ENCODE results near the gene ANKLE1. TPM values are rescaled to one million over a fixed set of nuclear protein-coding genes. Genes with fewer than 3 reads are reported as not detected.
A peak's percentile ranks its signal among the peaks of the same experiment; 100 is the strongest.

Gene ANKLE1
- polyA plus RNA-seq, 1 of the 3 experiments (the other 2 are of a cell fraction) = 2.6 TPM

- Histone ChIP-seq H3K9me3 (no peaks in the 10 kb centered on the region), H3K4me2 (no peak overlapping the region), H3K9me2 (no peaks in the 10 kb centered on the region), H3K4me1 (ENCODE audit: control insufficient read depth in 1 of 2, insufficient read depth in 2 of 2, low read depth in 1 of 2, low read length in 1 of 2) (peaks cover 0 to 20% of the 10 kb centered on the region in 2 experiments; a peak in 2 of 4 replicates), H3F3A (replicated peaks; ENCODE audit: insufficient read depth) (peaks cover 20% of the 10 kb centered on the region), H3K79me2 (ENCODE audit: insufficient read depth) (peaks cover 83% of the 10 kb centered on the region), H3K27ac (ENCODE audit: low read depth in 2 of 2, low read length in 1 of 2) (no peak overlapping the region), H3K36me3 (replicated peaks in 1 of 2; ENCODE audit: control insufficient read depth in 1 of 2, insufficient read depth in 2 of 2, low read length in 1 of 2) (peaks cover 3 to 7% of the 10 kb centered on the region in 2 experiments), H3K4me3 (ENCODE audit: low read depth in 2 of 2, low read length in 1 of 2) (no peak overlapping the region), H3K9ac (no peak overlapping the region), H3K27me3 (ENCODE audit: insufficient read depth) (no peaks in the 10 kb centered on the region), H4K20me1 (ENCODE audit: insufficient read depth) (peaks cover 16% of the 10 kb centered on the region; the same call in 1 of the 2 replicates), H2AFZ (ENCODE audit: low read depth) (no peak overlapping the region)
- POLR2A ChIA-PET = no interaction called here
- no peak for TF ChIP-seq EP300 (IDR thresholded peaks at IDR 0.05; ENCODE audit: borderline replicate concordance in 1 of 2, low read depth in 1 of 2, low read length in 1 of 2)
- no peak for TF ChIP-seq JUND (IDR thresholded peaks at IDR 0.05)
- no peak for TF ChIP-seq CHD2 (IDR thresholded peaks at IDR 0.05; ENCODE audit: low read length, partially characterized antibody)
- no peak for TF ChIP-seq EZH2phosphoT487 (IDR thresholded peaks at IDR 0.05; ENCODE audit: borderline replicate concordance, low read depth)
- TF ChIP-seq USF2 (IDR thresholded peaks at IDR 0.05; ENCODE audit: borderline replicate concordance, low read depth, low read length) = no peak
- CTCF ChIA-PET = no interaction called here
- no peak for DNase-seq
- 92% methylated on average over 5 of the region's 6 CpGs for WGBS (ENCODE audit: low lambda C conversion rate)
Observed at GRCh38 chr19:17240826-17241399, 40.8 kb upstream of the ANKLE1 start.

- peaks cover 6 to 19% of the 10 kb centered on the region in 2 experiments; a peak in 2 of 4 replicates for H3K4me1 ChIP-seq (ENCODE audit: control insufficient read depth in 1 of 2, insufficient read depth in 2 of 2, low read depth in 1 of 2, low read length in 1 of 2)
- no peaks in the 10 kb centered on the region for H3K9me3 ChIP-seq
- H3F3A ChIP-seq (replicated peaks; ENCODE audit: insufficient read depth) = peaks cover 17% of the 10 kb centered on the region
- H3K9me2 ChIP-seq = no peaks in the 10 kb centered on the region
- no peak overlapping the region; the same call in 1 of the 2 replicates for H3K9ac ChIP-seq
- CTCF ChIA-PET = interaction anchor here (0.8 to 3.1 kb wide), 6 partner anchors 8 to 103 kb away, joined by 3 to 13 read pairs (median 3); partner anchors contain the start of gene USE1
- no peak for TF ChIP-seq RFX5 (IDR thresholded peaks at IDR 0.05; ENCODE audit: low read length)
- TF ChIP-seq FOXJ3 (CRISPR knock-in tag; IDR thresholded peaks at IDR 0.05) = no peak
- no peak for TF ChIP-seq YY1 (IDR thresholded peaks at IDR 0.05; ENCODE audit: low read depth)
- TF ChIP-seq MXI1 (IDR thresholded peaks at IDR 0.05; ENCODE audit: low read depth, low read length) = no peak
- no peak for TF ChIP-seq RAD21 (IDR thresholded peaks at IDR 0.05; ENCODE audit: low read length)
- TF ChIP-seq CTCF (IDR thresholded peaks at IDR 0.05) = no peak
- TF ChIP-seq MAX (IDR thresholded peaks at IDR 0.05; ENCODE audit: low read depth) = no peak
- TF ChIP-seq FOXM1 (IDR thresholded peaks at IDR 0.05; ENCODE audit: low read depth) = no peak
- TF ChIP-seq IRF3 (IDR thresholded peaks at IDR 0.05; ENCODE audit: low read depth, low read length) = no peak
- no peak for TF ChIP-seq TAF1 (IDR thresholded peaks at IDR 0.05; ENCODE audit: borderline replicate concordance, low read depth, low read length)
- no peak for TF ChIP-seq SMC3 (IDR thresholded peaks at IDR 0.05; ENCODE audit: low read depth, low read length)
- no peak for TF ChIP-seq EZH2phosphoT487 (IDR thresholded peaks at IDR 0.05; ENCODE audit: borderline replicate concordance, low read depth)
- TF ChIP-seq TEAD4 (IDR thresholded peaks at IDR 0.05; ENCODE audit: borderline replicate concordance, insufficient read depth) = no peak
- TF ChIP-seq ELF1 (IDR thresholded peaks at IDR 0.05) = no peak
- TF ChIP-seq RCOR1 (IDR thresholded peaks at IDR 0.05; ENCODE audit: low read length) = no peak
- H3K36me3 ChIP-seq (replicated peaks in 1 of 2; ENCODE audit: control insufficient read depth in 1 of 2, insufficient read depth in 2 of 2, low read length in 1 of 2) = peaks cover 3 to 7% of the 10 kb centered on the region in 2 experiments
- no peaks in the 10 kb centered on the region for H3K27me3 ChIP-seq (ENCODE audit: insufficient read depth)
- peak overlapping the region; percentile 99 for H3K4me2 ChIP-seq
- POLR2A ChIA-PET = interaction anchor here (0.8 to 3.7 kb wide), 4 partner anchors 25 to 63 kb away, joined by 4 to 15 read pairs (median 8); partner anchors contain the start of genes ANKLE1, BABAM1, MRPL34 and USE1
- H3K27ac ChIP-seq (ENCODE audit: low read depth in 2 of 2, low read length in 1 of 2) = no peak overlapping the region
- peaks cover 16% of the 10 kb centered on the region; the same call in 1 of the 2 replicates for H4K20me1 ChIP-seq (ENCODE audit: insufficient read depth)
- 100% methylated on average over 3 of the region's 8 CpGs for WGBS (ENCODE audit: low lambda C conversion rate)
- no peak overlapping the region for H2AFZ ChIP-seq (ENCODE audit: low read depth)
- H3K4me3 ChIP-seq (ENCODE audit: low read depth in 2 of 2, low read length in 1 of 2) = peak overlapping the region; percentile 92 to 97
- H3K79me2 ChIP-seq (ENCODE audit: insufficient read depth) = peaks cover 70% of the 10 kb centered on the region
- no peak for DNase-seq
Observed at GRCh38 chr19:17242431-17243208, 39.1 kb upstream of the ANKLE1 start.

Measured in SK-N-SH (cell line).